GM13977 (cell line): Measurements from ENCODE around the gene NUP88.

Experiments
- DNase-seq: peaks from one replicate; pipeline ENCODE4 v3.0.0; 2012; ENCODE audit warnings: low spot score
- in situ Hi-C: fragments of 300-500 bp; cut with MboI; formaldehyde crosslinking; loops from one replicate; pipeline ENCODE4 v1.12.0; 2022; ENCODE audit warnings: low sequenced_read_pairs, low pct_unique_long_range_greater_than_20kb, mixed read lengths, inconsistent platforms; ENCODE audit not compliant: unreplicated experiment
- TF ChIP-seq, protein P1 (sequence below): IDR thresholded peaks from 2 replicates; pipeline ENCODE4 v1.5.1; 2012; ENCODE audit warnings: mild to moderate bottlenecking, control low read depth; ENCODE audit not compliant: insufficient read depth; ENCODE audit errors: extremely low read depth, missing control alignments

Gene NUP88

DNA sequence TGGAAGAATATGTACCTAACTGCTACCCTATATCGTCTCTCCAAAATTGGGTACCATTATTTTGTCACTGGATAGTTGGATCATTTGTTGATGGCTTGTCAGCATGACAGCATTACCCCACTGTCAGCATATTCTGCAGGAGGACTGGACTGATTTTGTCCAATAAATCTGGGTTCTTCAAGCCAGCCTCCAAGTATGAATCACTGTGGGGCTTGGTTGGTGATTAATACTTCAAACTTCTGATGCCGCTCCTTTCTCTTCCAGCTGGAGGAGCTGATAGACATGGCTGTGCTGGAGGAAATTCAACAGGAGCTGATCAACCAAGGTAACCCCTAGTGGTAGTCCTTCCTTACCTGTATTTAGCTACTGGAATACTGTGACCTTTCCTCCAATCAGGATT is 3.0 kb upstream of the NUP88 start:
- DNase-seq: no peak
- TF ChIP-seq, protein P1, sequence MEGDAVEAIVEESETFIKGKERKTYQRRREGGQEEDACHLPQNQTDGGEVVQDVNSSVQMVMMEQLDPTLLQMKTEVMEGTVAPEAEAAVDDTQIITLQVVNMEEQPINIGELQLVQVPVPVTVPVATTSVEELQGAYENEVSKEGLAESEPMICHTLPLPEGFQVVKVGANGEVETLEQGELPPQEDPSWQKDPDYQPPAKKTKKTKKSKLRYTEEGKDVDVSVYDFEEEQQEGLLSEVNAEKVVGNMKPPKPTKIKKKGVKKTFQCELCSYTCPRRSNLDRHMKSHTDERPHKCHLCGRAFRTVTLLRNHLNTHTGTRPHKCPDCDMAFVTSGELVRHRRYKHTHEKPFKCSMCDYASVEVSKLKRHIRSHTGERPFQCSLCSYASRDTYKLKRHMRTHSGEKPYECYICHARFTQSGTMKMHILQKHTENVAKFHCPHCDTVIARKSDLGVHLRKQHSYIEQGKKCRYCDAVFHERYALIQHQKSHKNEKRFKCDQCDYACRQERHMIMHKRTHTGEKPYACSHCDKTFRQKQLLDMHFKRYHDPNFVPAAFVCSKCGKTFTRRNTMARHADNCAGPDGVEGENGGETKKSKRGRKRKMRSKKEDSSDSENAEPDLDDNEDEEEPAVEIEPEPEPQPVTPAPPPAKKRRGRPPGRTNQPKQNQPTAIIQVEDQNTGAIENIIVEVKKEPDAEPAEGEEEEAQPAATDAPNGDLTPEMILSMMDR: no peak
- in situ Hi-C loops: no loop called here

DNA sequence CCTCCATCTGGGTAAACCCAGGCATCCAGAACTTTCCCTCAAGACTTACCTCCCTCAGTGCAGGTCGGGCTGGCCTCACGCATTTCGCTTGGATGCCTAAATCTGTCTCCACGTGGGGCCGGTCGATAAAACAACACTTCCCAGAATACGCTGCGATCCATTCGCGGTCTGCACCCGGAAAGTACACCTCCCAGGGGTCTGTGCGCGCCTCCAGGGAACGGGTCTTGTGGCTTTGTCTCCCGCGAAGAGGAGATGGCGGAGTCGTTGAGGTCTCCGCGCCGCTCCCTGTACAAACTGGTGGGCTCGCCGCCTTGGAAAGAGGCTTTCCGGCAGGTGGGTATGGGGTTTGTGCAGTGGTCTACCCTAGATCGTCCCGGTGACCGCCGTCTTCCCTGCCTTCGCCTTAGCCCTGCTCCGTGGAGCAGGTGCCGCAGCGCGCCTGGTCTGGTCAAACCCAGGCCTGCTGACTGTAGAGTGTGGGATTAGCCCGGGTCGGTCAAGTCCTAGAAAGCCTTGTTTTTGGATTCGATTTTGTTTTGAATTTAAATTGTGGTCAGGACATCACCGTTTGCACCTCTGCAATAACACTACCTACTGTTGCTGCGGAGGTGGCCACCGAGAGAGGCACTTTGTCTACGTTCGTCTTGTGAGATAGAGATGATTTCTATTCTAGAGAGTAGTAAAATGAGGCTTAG is 644 bp upstream of the NUP88 start, which contains the start of gene RPAIN:
TSS of gene RPAIN (plus strand) at position 224 of the 695 bp plus-strand sequence. CDS start at position 253, 29 bp downstream.
- DNase-seq: peak; percentile 84
- in situ Hi-C loops: no loop called here

DNA sequence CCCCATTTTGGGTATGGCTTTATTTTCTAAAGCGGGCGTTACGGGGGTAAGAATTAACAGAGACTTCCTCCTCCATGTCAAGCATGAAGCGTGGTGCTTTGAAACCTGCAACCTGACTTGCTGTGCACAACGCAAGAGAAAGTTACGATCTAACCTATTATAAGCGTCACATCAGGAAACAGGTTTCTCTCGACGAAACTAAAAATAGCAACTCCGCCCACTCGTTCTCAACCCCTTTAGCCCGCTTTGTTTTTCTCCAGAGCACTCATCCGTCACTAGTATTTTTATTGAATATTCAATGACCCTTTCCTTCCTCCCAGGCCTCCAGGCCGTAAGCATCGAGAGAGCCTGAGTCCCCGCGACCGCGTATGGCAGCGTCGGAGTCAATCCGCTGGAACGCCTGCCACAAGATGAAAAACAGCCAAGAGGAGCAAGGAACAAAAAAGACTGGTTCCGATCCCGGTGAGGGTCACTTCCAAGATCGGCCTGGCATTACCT is 555 bp downstream of the NUP88 start:
- peak; percentile 77 for DNase-seq

More for the DNA sequence above, 644 bp upstream of the NUP88 start, which contains the start of gene RPAIN:
- TF ChIP-seq, protein P1: no peak

GRCh38 chr17:5416901-5417300 is 2.6 kb downstream of the NUP88 start:
- in situ Hi-C loops: no loop called here
- no peak for DNase-seq

More for the DNA sequence above, 555 bp downstream of the NUP88 start:
- in situ Hi-C loops: no loop called here
- TF ChIP-seq, protein P1: no peak

GRCh38 chr17:5413682-5414081 is 5.8 kb downstream of the NUP88 start:
- in situ Hi-C loops: no loop called here
- DNase-seq: no peak
- TF ChIP-seq, protein P1: no peak

More at GRCh38 chr17:5416901-5417300, 2.6 kb downstream of the NUP88 start:
- TF ChIP-seq, protein P1: no peak

DNA sequence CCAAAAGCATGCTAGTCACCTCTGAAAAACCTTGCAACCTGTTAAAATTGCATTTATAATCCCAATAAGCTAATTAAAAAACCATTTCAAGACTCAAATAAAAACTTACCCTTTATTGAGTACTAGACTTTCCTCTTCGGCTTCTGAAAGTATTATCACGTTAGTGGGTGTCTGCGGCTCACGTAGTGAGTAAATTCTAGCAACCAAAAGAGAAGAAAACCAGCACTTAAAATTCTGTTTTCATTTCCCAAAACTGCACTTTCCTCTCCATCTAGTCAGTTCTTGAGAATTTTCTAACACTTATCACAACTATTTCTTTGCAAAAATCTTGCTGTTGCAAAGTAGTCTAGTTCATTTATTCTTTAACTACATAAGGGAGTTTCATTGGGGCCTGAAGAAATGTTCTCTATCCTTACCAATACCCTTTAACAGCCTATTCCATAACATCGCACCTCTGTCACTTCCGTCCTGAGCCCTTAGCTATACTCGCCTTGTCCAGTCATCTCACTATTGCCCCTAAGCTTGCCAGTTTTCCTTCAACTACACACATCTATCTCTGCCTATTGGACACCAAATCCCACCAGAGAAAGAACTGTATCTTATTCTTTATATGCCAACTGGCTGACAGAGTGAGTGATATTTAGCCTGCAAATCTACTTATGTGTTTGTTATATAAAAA is 8.7 kb downstream of the NUP88 start:
- in situ Hi-C loops: no loop called here
- TF ChIP-seq, protein P1: no peak
- no peak for DNase-seq
